ENCODE data around the gene IDI2.
A peak's percentile ranks its signal among the peaks of the same experiment; 100 is the strongest.
"Not testable (repeated sequence)": the region's sequence is repeated elsewhere in the genome, so short reads cannot be mapped to it uniquely, and the experiment has no call there.

Gene IDI2

DNA sequence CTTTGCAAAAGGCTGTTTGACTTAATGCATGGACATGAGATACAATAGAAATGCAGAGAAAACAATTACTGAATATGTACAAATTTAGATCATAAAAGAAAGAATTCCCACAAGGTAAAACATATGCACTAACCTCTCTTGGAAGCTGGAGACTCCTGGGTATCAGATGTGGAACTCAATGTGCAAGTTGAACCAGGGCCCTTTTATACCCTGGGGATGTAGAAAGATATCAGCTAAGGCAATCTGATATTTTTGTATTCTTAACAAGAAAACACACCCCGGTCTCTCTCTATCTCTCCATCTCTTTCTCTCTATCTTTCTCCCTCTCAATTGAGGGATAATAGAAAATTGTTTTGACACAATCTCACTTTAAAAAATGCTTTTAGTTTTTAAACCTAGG lies at the start of gene IDI2:
IDI2 (minus strand) TSS at position 177 of the 400 bp plus-strand sequence. CDS start 1,136 bp downstream, outside the sequence.
- DNase-seq, result no peak

DNA sequence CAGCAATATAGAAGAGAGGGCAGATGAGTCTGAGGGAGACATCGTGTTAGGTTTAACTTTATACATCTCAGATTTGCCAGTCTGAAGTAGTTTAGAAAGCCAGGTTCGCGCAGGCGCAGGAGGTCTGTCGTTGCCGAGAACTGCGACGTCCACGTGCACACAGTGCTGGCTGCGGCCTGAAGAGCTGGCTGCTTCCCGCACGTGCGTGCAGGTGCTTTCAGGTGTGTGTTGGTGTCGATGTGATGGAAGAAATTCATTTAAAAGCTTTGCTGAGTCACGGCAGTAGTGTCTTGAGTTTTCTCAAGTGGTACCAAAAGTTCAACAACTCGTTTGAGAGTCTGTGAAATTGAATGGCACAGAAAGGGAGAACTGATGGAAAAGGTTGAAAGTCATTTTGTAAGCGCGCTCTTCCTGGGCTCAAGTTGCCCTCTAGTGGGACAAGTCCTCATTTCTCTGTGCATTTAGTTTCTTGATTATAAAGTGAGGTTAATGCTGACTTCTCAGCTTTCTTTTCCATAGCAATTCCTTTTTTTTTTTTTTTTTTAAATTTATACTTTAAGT lies 49.2 kb upstream of the IDI2 start:
- no peak for DNase-seq

DNA sequence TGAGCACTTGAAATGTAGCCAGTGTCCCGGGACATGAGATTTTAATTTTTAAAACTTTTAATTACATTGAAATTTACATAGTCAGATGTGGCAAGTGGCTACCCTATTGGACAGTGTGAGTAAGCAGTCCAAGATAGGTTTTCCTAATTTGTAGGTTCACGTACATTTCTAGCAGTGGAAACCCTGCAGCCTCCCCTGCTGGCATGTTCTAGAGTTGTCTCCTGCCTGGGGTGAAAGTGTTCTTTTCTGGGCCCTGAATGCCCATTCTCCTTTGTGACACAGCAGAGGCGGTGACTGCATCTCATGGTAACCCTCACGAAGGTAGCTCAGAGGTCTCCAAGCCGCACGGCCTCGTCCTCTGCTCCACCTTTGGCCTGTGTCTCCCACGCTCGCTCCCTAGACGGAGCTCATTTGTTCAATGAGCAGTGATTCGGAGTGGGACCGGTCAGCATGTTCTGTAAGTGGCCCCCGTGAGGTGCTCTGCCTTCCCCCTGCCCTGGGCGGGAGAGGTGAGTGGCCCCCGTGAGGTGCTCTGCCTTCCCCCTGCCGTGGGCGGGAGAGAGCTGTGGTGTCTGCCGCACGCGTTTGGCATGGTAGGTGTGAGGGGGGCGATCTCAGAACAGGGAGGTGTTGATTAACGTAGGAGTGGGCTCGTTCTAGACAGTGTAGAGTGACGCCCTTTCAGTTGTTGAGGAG lies 48.5 kb upstream of the IDI2 start:
- DNase-seq, result no peak

DNA sequence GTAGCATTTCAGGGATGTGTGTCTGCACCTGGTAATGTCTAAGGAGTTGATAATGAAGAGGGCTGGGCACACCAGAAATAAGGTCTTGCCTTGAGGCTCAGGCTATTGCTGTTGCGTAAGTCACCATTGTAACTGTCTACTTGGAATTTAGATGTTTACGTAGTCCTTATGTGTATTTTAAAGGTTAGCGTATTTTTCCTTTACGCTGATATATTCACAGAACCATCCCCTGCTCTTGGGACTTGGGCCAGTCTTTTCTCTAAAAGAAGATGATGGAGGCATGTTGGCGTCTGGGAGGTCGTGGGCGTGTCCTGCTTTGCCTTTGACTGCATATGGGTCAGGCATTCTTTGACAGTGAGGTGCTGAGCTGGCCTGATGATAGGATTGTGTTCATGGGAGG lies 45.3 kb upstream of the IDI2 start:
- DNase-seq, result no peak

DNA sequence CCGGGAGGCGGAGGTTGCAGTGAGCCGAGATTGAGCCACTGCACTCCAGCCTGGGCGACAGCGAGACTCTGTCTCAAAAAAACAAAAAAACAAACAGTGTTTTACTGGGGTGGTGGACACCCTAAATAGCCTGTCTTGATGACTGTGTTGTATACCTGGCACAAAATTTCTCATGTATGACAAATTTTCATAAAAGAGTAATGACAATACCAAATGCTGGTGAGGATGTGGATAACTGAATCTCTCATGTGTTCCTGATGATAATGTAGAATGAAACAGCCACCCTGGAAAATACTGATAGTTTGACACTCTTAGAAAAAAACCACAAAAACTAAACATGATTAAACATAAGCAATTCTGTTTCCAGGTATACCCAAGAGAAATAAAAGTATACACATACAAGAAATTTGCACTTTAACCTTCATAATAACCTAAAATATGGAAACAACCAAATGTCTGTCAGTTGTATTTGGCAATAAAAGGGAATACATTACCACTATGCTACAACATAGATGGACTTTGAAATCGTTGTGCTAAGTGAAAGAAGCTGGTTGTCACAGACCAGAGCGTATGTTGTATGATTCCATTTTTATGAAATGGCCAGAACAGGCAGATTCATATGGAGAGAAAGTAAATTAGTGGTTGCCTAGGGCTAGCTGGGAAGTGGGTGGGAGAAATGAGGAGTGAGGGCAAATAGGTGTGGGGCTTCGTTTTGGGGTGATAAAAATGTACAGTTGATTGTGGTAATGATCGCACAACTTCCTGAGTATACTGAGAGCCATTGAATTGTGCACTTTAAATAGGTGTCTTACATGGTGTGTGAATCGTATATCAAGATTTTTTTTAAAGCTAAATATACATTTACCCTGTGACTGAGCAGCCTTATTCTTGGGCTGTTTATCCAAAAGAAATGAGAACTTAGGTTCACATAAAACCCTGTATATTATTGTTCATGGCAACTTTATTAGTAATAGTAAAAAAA lies 43.0 kb upstream of the IDI2 start:
- no peak for DNase-seq

DNA sequence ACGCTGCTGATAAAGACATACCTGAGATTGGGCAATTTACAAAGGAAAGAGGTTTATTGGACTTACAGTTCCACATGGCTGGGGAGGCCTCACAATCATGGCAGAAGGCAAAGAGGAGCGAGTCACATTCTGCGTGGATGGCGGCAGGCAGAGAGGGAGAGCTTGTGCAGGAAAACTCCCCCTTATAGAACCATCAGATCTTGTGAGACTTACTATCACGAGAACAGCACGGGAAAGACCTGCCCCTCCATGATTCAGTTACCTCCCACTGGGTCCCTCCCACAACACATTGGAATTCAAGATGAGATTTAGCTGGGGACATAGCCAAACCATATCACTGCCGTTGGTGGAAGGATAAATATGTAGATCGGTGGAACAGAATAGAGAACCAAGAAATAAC lies 41.1 kb upstream of the IDI2 start:
- DNase-seq, result not testable (repeated sequence)

DNA sequence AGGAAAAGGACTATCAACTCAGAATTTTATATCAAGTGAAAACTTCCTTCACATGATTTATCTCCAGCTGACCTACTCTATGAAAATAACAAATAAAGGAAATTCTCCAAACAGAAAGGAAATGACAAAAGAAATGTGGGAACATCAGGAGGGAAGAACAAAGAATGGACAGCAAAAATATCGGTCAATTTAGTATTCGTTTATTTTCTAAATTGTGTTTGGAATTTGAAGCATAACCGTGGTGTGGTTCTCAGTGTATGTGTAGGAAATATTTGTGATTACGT lies 39.2 kb upstream of the IDI2 start:
- DNase-seq, result no peak

DNA sequence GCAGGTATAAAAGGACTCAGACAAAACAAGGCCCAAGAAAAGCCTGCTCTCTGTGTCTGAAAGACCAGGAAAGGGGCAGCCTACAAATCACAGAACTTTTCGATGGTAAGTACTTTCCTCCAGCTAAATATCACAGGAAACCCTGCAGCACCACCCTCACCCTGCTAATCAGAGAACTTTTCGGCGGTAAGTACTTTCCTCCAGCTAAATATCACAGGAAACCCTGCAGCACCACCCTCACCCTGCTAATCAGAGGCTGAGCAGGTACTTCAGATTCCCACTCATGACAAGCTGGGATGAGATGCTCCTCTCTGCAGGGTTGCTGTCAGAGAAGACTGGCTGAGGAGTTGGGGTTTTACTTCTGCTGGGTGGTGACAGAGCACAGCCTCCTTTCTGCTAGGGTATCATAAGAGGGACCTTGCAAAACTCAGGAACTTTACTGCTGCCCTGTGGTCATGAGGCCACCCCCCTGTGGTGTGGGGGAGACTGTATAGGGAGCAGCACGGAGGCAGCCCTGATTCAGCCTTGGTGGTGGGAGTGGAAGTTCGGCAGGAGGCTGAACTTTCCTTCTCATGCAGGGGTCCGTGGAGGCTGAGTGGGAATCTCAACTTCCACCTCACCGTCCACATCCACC lies 37.7 kb upstream of the IDI2 start:
- DNase-seq, result no peak

DNA sequence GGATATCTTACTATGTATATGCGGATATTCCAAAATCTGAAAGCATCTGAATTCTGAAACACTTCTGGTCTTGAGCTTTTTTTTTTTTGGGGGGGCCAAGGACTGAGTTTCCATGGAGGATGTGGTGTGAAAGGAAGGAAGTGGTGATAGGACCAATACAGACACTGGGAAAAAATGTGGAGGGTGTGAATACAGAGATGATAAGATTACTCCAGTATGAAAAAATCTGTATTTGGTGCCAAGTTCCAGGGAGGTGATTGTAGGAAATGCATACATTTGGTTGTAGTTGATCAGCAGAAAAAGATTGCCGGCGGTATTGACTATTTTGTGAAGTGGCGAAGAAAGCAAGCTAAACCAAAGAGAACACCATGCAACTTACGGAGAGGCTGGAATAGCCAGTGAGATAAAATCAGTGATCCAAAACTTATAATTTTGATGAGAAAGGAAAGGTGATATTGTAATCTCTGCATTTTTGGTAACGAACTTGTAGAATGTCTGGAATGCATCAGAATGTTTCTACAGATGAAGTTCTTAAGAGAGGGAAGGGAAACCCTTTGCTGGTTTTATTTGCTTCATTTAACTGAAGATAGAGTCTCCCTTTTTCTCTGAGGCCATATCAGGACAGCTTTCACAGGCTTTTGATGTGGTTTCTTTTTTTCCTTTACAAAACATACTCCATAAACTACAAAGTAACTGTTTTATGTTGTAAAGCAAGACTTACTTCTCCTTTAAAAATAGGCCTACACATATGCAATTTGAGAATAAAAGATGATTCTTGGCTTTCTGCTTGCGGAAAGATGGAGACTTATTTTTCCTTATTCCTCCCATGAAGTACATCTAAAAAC lies 36.5 kb upstream of the IDI2 start:
- DNase-seq, result no peak

DNA sequence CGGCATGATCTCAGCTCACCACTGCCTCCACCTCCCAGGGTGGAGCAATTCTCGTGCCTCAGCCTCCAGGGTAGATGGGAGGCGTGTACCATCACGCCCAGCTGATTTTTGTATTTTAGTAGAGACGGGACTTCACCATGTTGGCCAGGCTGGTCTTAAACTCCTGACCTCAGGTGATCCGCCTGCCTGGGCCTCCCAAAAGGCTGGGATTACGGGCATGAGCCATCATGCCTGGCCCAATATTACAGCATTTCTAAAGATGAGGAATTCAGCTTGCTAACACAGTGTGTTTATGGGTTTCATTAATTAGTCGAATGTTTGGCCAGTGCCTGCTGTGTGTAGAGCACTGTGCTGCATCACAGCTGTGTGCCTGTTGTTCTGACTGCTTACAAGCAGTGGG lies 34.2 kb upstream of the IDI2 start:
- DNase-seq, result no peak

DNA sequence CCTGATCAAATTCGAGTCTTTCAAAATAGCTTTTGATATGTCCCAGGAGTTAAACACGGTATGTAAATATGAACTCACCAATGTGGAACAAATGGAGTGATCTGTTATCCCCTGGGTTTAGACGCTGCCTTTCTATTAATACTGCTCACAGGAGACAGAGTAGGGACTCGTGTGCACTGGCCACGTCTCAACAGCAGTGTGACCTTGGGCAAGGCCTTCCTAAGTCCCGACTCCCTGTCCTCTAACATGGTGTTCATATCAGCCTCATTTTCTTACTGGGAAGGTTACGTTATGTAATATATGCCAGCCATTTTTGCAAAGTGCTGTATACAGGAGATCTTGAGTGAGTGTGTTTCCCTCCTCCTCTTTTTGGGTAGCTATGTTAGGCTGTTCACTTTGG lies 32.4 kb upstream of the IDI2 start:
- DNase-seq, result no peak

DNA sequence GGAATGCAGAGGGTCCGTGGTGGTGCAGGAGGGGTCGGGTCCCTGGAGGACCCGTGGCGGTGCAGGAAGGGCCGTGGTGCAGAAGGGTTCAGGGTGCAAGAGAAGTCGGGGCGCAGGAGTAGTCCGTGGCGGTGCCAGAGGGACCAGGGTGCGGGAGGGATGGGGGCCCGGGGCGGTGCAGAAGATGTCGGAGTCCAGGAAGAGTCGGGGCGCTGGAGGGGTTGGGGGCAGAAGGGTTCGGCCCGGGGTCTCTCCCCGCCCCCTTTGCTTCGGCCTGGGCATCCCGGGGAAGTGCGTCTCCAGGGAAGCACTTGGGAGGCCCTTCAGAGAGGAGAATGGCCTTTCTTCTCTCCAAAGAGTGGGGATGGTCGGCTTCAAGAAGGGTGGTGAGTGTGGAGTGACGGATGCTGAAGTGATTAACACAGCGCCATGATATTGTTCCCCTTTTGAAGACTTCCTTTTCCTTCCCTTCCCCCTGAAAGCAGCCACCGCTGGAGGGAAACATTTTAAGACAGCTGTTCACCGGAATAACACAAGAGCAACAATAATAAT lies 31.5 kb upstream of the IDI2 start:
- no peak for DNase-seq

DNA sequence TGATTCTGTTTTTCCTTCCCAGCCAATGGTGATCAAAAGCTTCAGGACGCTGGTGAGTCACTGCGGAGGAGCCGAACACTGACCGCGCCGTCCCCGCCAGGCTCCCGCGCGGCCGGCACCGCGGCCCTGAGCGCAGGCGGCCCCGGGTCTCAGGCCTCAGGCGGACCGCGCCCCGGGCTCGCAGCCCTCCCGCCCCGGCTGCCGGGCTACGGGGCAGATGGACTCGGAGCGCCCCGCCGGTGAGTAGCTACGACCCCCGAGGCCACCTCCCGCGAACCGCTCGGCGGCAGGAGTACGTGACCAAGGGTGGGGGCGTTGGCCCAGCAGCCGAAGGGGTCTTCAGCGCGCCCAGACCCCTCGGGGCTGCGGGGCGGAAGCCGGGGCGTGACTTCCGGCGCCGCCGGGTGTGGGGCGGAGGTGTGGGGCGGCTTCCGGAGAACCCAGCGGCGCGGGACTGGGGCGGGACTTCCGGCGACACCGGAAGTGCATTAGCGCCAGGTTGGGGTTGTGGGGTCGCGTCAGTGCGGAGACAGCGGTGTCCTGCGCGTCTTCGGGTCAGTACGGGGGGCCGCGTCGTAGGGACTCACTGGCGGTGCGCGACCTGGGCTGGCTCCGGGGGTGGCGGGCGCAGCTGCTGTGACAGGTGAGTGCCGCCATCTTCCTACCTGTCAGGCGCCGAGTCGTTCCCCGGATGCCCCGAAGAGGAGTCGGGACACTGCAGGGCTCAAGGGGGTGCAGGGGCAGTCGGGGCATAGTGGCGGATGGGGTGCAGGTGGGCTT lies 30.9 kb upstream of the IDI2 start, which contains the start of gene WDR37:
WDR37 (plus strand) TSS at position 60 of the 780 bp plus-strand sequence. CDS start 15,771 bp downstream, outside the sequence.
- peak; percentile 46 for DNase-seq

DNA sequence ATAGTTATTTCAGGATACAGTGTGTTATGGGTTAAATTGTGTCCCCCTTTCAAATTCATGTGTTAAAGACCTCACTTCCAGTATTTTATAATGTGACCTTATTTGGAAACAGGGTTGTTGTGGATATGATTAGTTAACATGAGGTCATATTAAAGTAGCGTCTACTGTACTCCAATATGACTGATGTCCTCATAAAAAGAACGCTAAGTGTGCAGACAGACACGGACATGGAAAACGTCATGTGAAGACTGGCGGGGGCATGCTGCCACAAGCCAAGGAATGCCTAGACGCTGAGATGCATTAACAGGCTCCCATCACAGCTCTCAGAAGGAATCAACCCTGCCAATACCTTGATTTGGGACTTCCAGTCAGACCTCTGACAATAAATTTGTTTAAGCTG lies 29.0 kb upstream of the IDI2 start:
- DNase-seq, result no peak

DNA sequence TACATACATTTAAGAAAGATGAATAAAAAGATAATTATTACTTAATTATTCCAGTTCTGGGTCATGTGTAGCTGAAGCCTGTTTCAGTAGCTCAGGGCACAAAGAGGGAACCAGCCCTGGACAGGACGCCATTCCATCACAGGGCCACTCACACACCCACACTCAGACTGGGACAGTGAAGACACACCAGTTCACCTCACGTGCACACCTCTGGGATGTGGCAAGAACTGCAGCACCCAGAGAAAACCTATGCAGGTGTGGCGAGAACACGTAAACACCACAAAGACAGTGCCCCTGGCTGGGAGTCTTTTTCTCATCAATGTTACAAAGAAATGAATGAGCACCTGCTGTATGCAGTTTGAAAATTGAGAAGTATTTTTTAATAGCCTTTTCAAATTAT lies 24.9 kb upstream of the IDI2 start:
- DNase-seq, result no peak

DNA sequence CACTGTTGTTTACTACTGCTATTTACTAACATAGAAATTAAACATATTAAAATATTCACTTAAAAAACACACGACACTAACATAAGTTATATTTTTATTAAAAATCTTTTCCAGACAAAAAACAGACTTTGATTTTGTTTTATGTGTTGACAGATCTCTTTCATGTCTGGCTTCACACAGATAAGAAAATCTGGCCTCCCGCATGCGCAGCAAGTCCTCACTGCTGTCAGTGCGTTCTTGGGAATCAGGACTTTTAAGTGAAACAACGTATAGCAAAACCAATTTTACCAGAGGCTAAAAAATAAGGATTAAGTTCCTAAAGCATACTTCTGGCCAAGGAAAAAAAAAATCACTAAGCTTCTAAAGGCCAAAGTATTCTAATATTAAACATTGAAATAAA lies 24.5 kb upstream of the IDI2 start:
- DNase-seq, result no peak

DNA sequence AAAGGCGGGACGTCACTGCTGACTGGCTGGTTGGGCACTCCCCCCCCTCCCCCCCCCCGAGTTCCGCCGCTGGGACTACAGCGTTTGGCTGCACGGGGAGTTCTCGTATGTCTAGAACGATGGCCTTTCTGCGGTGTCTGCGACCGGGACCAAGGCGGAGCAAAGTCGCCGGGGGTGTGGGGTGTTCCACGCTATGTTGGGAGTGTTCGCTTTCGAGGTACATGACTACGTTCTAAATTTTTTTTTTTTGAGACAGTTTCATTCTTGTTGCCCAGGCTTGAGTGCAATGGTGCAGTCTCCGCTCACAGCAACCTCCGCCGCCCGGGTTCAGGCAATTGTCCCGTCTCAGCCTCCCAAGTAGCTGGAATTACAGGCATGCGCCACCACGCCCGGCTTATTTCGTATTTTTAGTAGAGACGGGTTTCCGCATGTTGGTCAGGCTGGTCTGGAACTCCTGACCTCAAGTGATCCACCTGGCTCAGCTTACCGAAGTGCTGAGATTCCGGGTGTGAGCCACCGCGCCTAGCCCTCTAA lies 23.8 kb upstream of the IDI2 start:
- no peak for DNase-seq

DNA sequence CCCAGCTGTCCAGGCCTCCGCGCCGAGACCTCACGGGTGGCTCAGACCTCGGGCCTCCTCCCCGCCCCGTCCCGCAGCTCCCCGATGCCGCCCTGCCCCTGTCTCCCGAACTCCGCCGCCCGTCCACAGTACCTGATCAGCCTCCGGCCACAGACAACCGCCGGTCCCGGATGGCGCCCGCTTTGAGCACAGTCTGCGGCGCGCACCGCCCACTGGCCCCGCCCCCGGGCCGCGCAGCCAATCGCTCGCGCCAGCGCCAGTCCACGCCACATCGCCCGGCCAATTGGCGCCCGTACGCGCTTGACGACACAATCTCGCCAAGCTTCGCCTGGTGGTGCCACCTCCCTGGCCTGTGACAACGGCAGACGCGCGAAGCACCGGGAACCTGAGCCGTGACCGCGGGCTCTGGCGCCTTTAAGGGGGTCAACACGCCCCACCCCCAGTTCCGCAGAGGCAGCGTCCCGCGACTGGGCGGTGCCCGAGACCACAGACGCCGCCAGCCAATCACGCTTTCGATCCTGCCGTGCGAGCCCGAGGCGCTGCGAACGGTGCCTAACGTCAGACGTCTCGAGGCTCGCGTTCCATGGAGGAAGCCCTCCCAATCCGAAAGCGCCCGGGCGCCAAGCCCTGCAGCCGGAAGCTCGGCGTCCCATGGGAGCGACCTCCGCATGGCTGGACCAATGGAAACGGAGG lies 23.2 kb upstream of the IDI2 start, which contains the start of gene IDI1:
IDI1 (minus strand) TSS at position 388 of the 693 bp plus-strand sequence; CDS start at position 272, 116 bp downstream.
- DNase-seq, result peak; percentile 95

DNA sequence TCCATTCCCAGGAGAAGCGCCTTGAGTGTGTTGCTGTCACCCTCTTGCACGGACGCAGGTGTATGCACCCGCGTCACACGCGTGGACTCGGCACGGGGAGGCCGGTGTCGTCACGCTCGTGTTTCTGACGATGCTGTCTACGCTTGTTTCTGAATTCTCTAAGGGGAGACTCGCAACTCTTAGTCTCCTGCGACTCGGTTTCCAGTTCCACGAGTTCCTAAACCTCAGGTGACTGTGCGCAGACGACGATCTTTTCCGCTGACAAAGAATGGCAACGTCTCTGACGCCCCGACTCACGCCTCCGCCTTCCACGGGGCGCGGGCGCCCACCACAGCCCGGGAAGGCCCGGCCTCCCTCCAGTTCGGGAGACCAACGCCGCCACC lies 22.7 kb upstream of the IDI2 start:
- DNase-seq, result no peak

DNA sequence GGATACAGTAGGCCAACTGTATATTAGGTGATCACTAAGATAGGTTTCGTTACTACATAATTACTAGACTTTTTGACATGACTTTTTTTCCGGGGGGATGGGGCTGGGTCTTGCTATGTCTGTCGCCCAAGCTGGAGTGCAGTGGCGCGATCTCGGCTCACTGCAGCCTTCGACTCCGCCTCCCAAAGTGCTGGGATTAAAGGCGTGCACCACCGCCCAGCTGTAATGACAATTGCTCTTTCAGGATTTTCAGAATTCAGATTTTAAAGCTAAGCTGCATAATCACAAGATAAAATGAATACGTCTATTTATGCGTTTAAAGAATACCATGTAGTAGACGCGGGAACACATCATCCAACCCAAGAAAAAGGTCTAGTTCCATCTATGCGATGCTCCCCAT lies 22.3 kb upstream of the IDI2 start:
- no peak for DNase-seq

Measured in COR-L47 (cell line).